ENCODE measurements around the gene GNPTG. TPM values are rescaled to one million over a fixed set of nuclear protein-coding genes. Genes with fewer than 3 reads are reported as not detected.
A peak's percentile ranks its signal among the peaks of the same experiment; 100 is the strongest.

The GNPTG gene
- total and polyA plus RNA-seq, 9 of the 15 experiments (the other 6 are each of a cell fraction or from before 2014, with no cell fraction given) = 0.69 to 33.3 (median 13.6) TPM

DNA sequence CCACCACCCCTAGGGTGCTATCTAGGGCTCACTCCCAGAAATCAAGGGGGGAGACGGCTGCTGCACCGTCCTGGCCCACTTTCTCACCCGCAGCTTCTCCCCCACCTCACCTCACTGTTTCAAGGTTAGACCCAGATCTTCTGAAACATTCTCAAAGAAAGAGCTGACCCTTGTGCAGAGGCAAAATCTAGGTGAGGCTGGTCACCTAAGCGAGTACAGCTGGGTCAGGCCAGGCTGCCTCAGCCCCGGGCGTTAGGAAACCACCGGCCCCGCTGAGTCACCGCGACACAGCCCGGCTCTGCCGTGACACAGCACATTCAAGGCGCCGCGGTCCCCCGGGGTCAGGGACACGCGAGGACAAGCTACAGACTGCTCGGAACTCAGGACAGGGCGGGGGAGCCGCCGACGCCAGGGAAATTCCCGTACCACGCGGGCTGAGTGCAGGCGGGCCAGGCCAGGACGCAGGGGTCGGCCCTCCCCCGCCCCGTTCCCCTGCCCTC, 27.1 kb downstream of the GNPTG start (continued):
- no peak for TF ChIP-seq ATF6 (CRISPR knock-in tag; IDR thresholded peaks at IDR 0.05)
- no peak for TF ChIP-seq MEF2A (IDR thresholded peaks at IDR 0.05; ENCODE audit: control insufficient read depth, low read depth, low read length)
- TF ChIP-seq ZNF449 (CRISPR knock-in tag; IDR thresholded peaks at IDR 0.05) = no peak
- no peak for TF ChIP-seq ZNF77 (CRISPR knock-in tag; IDR thresholded peaks at IDR 0.05)
- TF ChIP-seq, protein P1, sequence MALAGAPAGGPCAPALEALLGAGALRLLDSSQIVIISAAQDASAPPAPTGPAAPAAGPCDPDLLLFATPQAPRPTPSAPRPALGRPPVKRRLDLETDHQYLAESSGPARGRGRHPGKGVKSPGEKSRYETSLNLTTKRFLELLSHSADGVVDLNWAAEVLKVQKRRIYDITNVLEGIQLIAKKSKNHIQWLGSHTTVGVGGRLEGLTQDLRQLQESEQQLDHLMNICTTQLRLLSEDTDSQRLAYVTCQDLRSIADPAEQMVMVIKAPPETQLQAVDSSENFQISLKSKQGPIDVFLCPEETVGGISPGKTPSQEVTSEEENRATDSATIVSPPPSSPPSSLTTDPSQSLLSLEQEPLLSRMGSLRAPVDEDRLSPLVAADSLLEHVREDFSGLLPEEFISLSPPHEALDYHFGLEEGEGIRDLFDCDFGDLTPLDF (CRISPR knock-in tag; IDR thresholded peaks at IDR 0.05) = no peak
- peak; percentile 54 for TF ChIP-seq POLR2B (IDR thresholded peaks at IDR 0.05; ENCODE audit: low read depth, partially characterized antibody)
- TF ChIP-seq RCOR1 (IDR thresholded peaks at IDR 0.05; ENCODE audit: borderline replicate concordance in 1 of 2, low read depth in 2 of 2, low read length in 2 of 2) = no peak; a peak in 1 of 4 replicates
- no peak for TF ChIP-seq ZNF445 (CRISPR knock-in tag; IDR thresholded peaks at IDR 0.05; ENCODE audit: low read depth)
- no peak for TF ChIP-seq POLR2H (tag; IDR thresholded peaks at IDR 0.05; ENCODE audit: low read depth)
- TF ChIP-seq ZNF232 (CRISPR knock-in tag; IDR thresholded peaks at IDR 0.05) = no peak; the same call in 1 of the 2 replicates
- no peak for TF ChIP-seq HMG20A (CRISPR knock-in tag; conservative IDR thresholded peaks at IDR 0.05)
- peak; percentile 64 to 84 for TF ChIP-seq TEAD1 (CRISPR knock-in tag; IDR thresholded peaks at IDR 0.05)
- TF ChIP-seq BACH1 (tag; IDR thresholded peaks at IDR 0.05) = peak; percentile 100
- no peak for TF ChIP-seq TCF7L2 (IDR thresholded peaks at IDR 0.05; ENCODE audit: low read depth, low read length)
- no peak for TF ChIP-seq ZNF511 (CRISPR knock-in tag; IDR thresholded peaks at IDR 0.05)
- no peak for TF ChIP-seq DDX20 (tag; IDR thresholded peaks at IDR 0.05; ENCODE audit: low read depth)
- no peak for TF ChIP-seq FOXA3 (CRISPR knock-in tag; conservative IDR thresholded peaks at IDR 0.05 in 1 of 2, IDR thresholded peaks at IDR 0.05 in 1 of 2)
- no peak for TF ChIP-seq SRSF9 (IDR thresholded peaks at IDR 0.05; ENCODE audit: borderline replicate concordance, low read depth, low read length)
- no peak for TF ChIP-seq RNF219 (CRISPR knock-in tag; IDR thresholded peaks at IDR 0.05)
- no peak for TF ChIP-seq NFATC3 (IDR thresholded peaks at IDR 0.05)
- no peak for TF ChIP-seq TRIM28 (IDR thresholded peaks at IDR 0.05)
